Heart left ventricle (tissue), 16 donors: ENCODE data around the gene MEF2B. TPM values are rescaled to one million over a fixed set of nuclear protein-coding genes. Genes with fewer than 3 reads are reported as not detected.
"Not testable (repeated sequence)": the region's sequence is repeated elsewhere in the genome, so short reads cannot be mapped to it uniquely, and the experiment has no call there.

ENCODE experiments used
- ATAC-seq, 4 donors: fragments of 200-7000 bp; cut with Tn5 transposase; one replicate each; pipeline ENCODE4 v1.9.1; 2020 to 2022; ENCODE audit warnings: moderate library complexity in 4 of 4, mild to moderate bottlenecking in 3 of 4, moderate number of reproducible peaks in 1 of 4
- DNase-seq, 5 donors: peaks; one replicate each; pipeline ENCODE4 v3.0.0-alpha.2; 2020
- H3K27ac ChIP-seq, 12 donors: fragments of 200-600 bp; sonication (generic) in 4 of 12; one replicate each; pipeline versions ENCODE4 v1.5.0 to v1.8.0; 2016 to 2022; ENCODE audit warnings: mild to moderate bottlenecking in 2 of 12
- H3K27me3 ChIP-seq, 9 donors: fragments of 200-600 bp; sonication (generic) in 2 of 9; one replicate each; pipeline versions ENCODE4 v1.5.1 to v1.8.0; 2016 to 2022; ENCODE audit warnings: mild to moderate bottlenecking in 3 of 9
- H3K36me3 ChIP-seq, 9 donors: fragments of 200-600 bp; sonication (generic) in 2 of 9; one replicate each; pipeline versions ENCODE4 v1.5.0 to v1.8.0; 2018 to 2022; ENCODE audit warnings: mild to moderate bottlenecking in 2 of 9
- H3K4me1 ChIP-seq, 12 donors: fragments of 200-600 bp; sonication (generic) in 4 of 12; one replicate each; pipeline versions ENCODE4 v1.5.0 to v1.8.0; 2016 to 2022; ENCODE audit warnings: mild to moderate bottlenecking in 3 of 12
- H3K4me3 ChIP-seq, 12 donors: fragments of 200-600 bp; sonication (generic) in 4 of 12; one replicate each; pipeline versions ENCODE4 v1.5.0 to v1.8.0; 2017 to 2022; ENCODE audit warnings: mild to moderate bottlenecking in 9 of 12, moderate library complexity in 4 of 12
- H3K9me3 ChIP-seq, 12 donors: fragments of 200-600 bp; sonication (generic) in 4 of 12; one replicate each; pipeline versions ENCODE4 v1.5.0 to v1.8.0; 2016 to 2022; ENCODE audit warnings: mild to moderate bottlenecking in 1 of 12
- CTCF ChIP-seq, 12 donors: fragments of 200-600 bp; sonication (generic) in 4 of 12; IDR thresholded peaks; one replicate each; pipeline versions ENCODE4 v1.5.0 to v1.8.0; 2018 to 2022; ENCODE audit warnings: antibody characterized with exemption in 12 of 12, mild to moderate bottlenecking in 5 of 12
- POLR2A ChIP-seq, 2 donors: fragments of 450-650 bp; IDR thresholded peaks; one replicate each; pipeline ENCODE4 v1.6.1; 2017; ENCODE audit warnings: antibody characterized with exemption in 2 of 2, mild to moderate bottlenecking in 2 of 2, moderate library complexity in 2 of 2
- WGBS, 4 donors: extraction: QIAGEN DNeasy Blood & Tissue Kit in 2 of 4; methylation state at CpG; one replicate each; pipeline versions ENCODE4 v1.1.5 to v1.1.7; 2013 to 2018; 5-methylcytosine and 5-hydroxymethylcytosine counted together
- intact Hi-C, 10 donors: fragments of 100-400 bp; cut with DNase I; formaldehyde crosslinking; loops; one replicate each; pipeline versions ENCODE4 v1.11.1 to v1.14.2; 2022
- polyA plus RNA-seq, 2 donors: library from polyadenylated mRNA; stranded (reverse); fragments of 200-250 nt; gene quantifications; one replicate each; pipeline ENCODE4 v1.2.3, GENCODE V29; 2013
- total RNA-seq, 9 donors: library from RNA; depleted of rRNA in 2 of 9; stranded (reverse); fragments of >200 nt in 2 of 9; fragmentation: NEBNext Ultra II Directional in 3 of 9; extraction: Animal tissue kit (Norgen Biotek cat#: 25700) in 3 of 9; gene quantifications; one replicate each; pipeline versions ENCODE4 v1.1.0 to v1.2.4, GENCODE V29; 2016 to 2023
- donor health status: ischemic (EF 13 %, LVEDD 7.1; RV severe dilation, severe dysfunction).
- donor health status: healthy with polysubstance abuse.
- donor health status: DM: no; HTN: yes; CAD: no.
- donor health status: DM: no; HTN: no; CAD: no.
- donor health status: ischemic (EF 25% LVEDD 6.9; RV normal size, moderate dysfunction).
- donor health status: ischemic (EF 25% LVEDD 5.7; RV mildly dilated, moderate dysfunction).
- donor health status: healthy.
- donor health status: DM: yes; HTN: yes; CAD: no.
- donor health status: ischemic (EF 35%, LVEDD 5.7; RV mildly dilated, moderate dysfunction).
- donor health status: nonischemic (EF 11% LVEDD 7.7; RV severe dilation, severe dysfunction).
- donor health status: DM: yes; HTN: yes; CAD: no.
- donor health status: PGD.
- donor health status: ischemic (EF 29% LVEDD 5.4; RV normal size, mild dysfunction).
- donor health status: nonischemic (EF 23%, LVEDD 6.1; RV moderate dilation, normal function).

The MEF2B gene
- total and polyA plus RNA-seq, 11 donors = 0.23 to 0.92 (median 0.41) TPM; not detected in 1

GRCh38 chr19:19179548-19180441 is 9.7 kb upstream of the MEF2B start:
- no peak for DNase-seq
- Histone ChIP-seq H3K27me3 (no peaks in the 10 kb centered on the region), H3K4me1 (no peaks in the 10 kb centered on the region), H3K36me3 (peaks cover 0 to 65% (median 35%) of the 10 kb centered on the region in 9 donors), H3K9me3 (peaks cover 0 to 6% (median 0%) of the 10 kb centered on the region in 12 donors), H3K27ac (no peak overlapping the region), H3K4me3 (no peak overlapping the region)
- no peak for ATAC-seq
- TF ChIP-seq CTCF (IDR thresholded peaks at IDR 0.05) = no peak
- no peak for TF ChIP-seq POLR2A (IDR thresholded peaks at IDR 0.05)
- intact Hi-C loops = loop anchor here in 2 of 10 donors (5.0 to 10.0 kb wide), 3 partner anchors 37 to 165 kb away; no protein-coding TSS in a partner anchor
- 84 to 91% (median 87%) methylated on average over 17 of the region's 17 CpGs for WGBS, 4 donors

GRCh38 chr19:19176950-19177349 is 6.9 kb upstream of the MEF2B start:
- peaks cover 0 to 54% (median 20%) of the 10 kb centered on the region in 9 donors for H3K36me3 ChIP-seq
- DNase-seq (no peak), ATAC-seq (no peak)
- TF ChIP-seq POLR2A (IDR thresholded peaks at IDR 0.05) (no peak), CTCF (IDR thresholded peaks at IDR 0.05) (no peak)
- H3K27ac ChIP-seq = no peak overlapping the region
- no peaks in the 10 kb centered on the region for H3K4me1 ChIP-seq
- no peaks in the 10 kb centered on the region for H3K27me3 ChIP-seq
- no peak overlapping the region for H3K4me3 ChIP-seq
- intact Hi-C loops = loop anchor here in 2 of 10 donors (5.0 kb wide), 2 partner anchors 35 to 125 kb away; no protein-coding TSS in a partner anchor
- WGBS, 4 donors = 88 to 92% (median 89%) methylated on average over 8 of the region's 8 CpGs
- H3K9me3 ChIP-seq = peaks cover 0 to 6% (median 0%) of the 10 kb centered on the region in 12 donors

- 85 to 93% (median 89%) methylated on average over 5 of the region's 5 CpGs for WGBS, 4 donors
- ATAC-seq, intact Hi-C loops: not testable (repeated sequence)
Measured at GRCh38 chr19:19173243-19173642, 3.2 kb upstream of the MEF2B start.

GRCh38 chr19:19171821-19172532 is 1.9 kb upstream of the MEF2B start:
- ATAC-seq (no peak), DNase-seq (no peak)
- intact Hi-C loops = no loop called here
- Histone ChIP-seq H3K27ac (no peak overlapping the region), H3K4me1 (peaks cover 0 to 13% (median 6%) of the 10 kb centered on the region in 12 donors), H3K27me3 (no peaks in the 10 kb centered on the region), H3K4me3 (no peak overlapping the region), H3K9me3 (no peaks in the 10 kb centered on the region), H3K36me3 (peaks cover 0 to 16% (median 5%) of the 10 kb centered on the region in 9 donors)
- WGBS, 4 donors = 68 to 83% (median 73%) methylated on average over 5 to 8 of the region's 8 CpGs
- no peak for TF ChIP-seq POLR2A (IDR thresholded peaks at IDR 0.05)
- no peak for TF ChIP-seq CTCF (IDR thresholded peaks at IDR 0.05)

More at GRCh38 chr19:19173243-19173642, 3.2 kb upstream of the MEF2B start:
- not testable (repeated sequence) for H3K27ac ChIP-seq, DNase-seq, H3K27me3 ChIP-seq, H3K4me3 ChIP-seq, H3K9me3 ChIP-seq
- Histone ChIP-seq H3K4me1 (peaks cover 0 to 13% (median 6%) of the 10 kb centered on the region in 12 donors), H3K36me3 (peaks cover 0 to 23% (median 8%) of the 10 kb centered on the region in 9 donors)
